GM19324 (cell line): ENCODE results near the gene OR1F1.

ENCODE experiments used
- ATAC-seq: cut with Tn5 transposase; IDR thresholded peaks from one replicate; pipeline ENCODE4 v1.9.1; 2021; ENCODE audit warnings: mild to moderate bottlenecking, moderate library complexity; ENCODE audit not compliant: unreplicated experiment, low FRiP score

OR1F1 gene

GRCh38 chr16:3243882-3244281 is 55.9 kb downstream of the OR1F1 start:
- ATAC-seq, result no peak

- no peak for ATAC-seq
Measured at GRCh38 chr16:3246002-3246401, 58.0 kb downstream of the OR1F1 start.

- no peak for ATAC-seq
Measured at GRCh38 chr16:3246876-3247275, 58.9 kb downstream of the OR1F1 start.

- no peak for ATAC-seq
Measured at GRCh38 chr16:3248596-3248995, 60.6 kb downstream of the OR1F1 start.

- no peak for ATAC-seq
Measured at GRCh38 chr16:3249020-3249419, 61.0 kb downstream of the OR1F1 start.

- ATAC-seq, result no peak
Measured at GRCh38 chr16:3249451-3249850, 61.4 kb downstream of the OR1F1 start.

DNA sequence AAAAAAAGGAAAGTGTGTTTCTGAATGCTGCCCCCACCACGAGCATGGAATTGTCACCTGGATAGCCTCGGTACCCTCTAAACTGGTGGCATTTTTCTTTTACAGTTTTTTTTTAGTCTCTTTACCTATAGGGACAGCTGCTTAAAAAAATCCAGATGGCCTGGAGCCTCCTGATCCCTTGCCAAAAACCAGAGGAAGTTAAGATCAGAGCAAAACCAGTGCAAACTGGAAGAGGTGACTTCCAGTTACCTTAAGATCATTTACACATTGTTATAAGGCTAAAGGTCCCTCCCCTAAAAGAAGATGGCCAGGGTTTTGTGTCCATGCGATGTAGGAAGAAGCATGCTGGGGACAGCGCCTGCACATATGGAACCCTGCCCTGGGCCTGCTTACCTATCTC is 65.0 kb downstream of the OR1F1 start:
- ATAC-seq, result no peak

- ATAC-seq, result no peak
Measured at GRCh38 chr16:3254309-3254708, 66.3 kb downstream of the OR1F1 start.
